NCI-H69 (cell line): Measurements from ENCODE around the gene CAPZA2.
"Not testable (repeated sequence)": the region's sequence is repeated elsewhere in the genome, so short reads cannot be mapped to it uniquely, and the experiment has no call there.

ENCODE experiments used
- DNase-seq: peaks from one replicate; lab custom pipeline; 2025; lab: John Stamatoyannopoulos, UW

CAPZA2 gene

DNA sequence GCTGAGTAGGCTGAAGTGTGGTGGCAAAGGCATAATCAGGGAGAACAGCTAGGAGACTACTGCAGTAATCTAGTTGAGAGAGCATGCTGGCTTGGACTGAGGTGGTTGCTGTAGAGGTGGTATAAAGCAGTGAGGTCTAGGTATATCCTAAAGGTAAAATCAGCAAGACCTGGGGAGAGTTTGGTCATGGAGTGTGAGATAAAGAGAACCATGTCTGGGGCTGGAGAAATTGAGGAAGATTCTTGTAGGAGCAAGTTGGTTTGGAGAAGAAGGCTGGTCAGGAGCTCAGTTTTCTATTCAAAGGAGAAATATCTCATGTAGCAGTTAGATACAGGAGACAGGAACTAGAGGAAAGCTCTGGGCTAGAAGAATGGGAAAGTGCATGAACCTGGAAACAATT lies 58.0 kb downstream of the CAPZA2 start:
- DNase-seq: no peak

DNA sequence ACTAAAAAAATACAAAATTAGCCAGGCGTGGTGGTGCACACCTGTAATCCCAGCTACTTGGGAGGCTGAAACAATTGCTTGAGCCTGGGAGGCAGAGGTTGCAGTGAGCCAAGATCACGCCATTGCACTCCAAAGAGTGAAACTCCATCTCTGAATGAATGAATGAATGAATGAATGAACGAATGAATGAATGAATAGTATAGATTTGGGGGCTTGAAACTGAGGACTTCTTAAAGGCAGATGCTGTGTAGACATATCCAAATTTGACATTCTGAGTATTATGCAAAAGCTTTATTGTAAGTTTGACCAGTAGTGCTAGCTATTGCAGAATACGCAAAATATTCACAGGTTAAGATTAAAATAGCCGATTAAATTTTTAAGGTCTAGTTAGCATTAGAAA lies 60.2 kb downstream of the CAPZA2 start:
- DNase-seq: no peak

DNA sequence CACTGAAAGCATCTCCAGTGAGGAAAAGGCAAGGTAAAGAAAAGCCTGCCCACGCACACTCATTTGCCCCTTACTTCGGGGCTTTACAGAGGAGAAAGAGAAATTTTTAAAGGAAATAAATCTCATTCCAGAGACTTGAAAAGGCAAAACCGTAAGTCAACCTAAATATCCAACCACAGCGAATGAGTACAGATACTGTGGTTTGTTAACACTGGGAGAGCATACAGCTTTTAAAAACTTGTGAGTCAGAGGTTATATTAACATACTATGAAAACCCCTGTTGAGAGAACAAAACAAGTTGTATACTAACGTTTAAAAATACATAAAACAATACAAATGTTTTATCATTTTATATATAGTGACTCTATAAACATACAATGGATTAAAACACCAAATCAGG lies 62.4 kb downstream of the CAPZA2 start:
- DNase-seq: no peak

DNA sequence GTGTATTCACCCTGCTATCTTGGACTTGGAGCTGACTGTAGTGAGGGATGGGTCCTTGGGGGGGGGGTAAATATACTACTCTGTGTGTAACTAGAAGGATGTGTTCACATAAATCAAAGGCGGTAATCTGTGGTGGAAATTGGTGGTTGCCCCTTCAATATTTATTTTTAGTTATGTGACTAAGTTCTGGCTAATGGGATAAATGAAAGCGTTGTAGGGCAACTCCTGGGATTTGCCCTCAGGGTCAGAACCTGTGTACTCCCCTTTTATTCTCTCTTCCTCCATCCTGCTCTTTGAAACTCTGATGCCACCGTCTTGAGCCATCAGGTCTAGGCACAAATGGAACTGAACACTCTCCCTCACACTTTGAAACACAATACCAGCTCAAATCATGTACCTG lies 66.6 kb downstream of the CAPZA2 start:
- peak; percentile 81 for DNase-seq

DNA sequence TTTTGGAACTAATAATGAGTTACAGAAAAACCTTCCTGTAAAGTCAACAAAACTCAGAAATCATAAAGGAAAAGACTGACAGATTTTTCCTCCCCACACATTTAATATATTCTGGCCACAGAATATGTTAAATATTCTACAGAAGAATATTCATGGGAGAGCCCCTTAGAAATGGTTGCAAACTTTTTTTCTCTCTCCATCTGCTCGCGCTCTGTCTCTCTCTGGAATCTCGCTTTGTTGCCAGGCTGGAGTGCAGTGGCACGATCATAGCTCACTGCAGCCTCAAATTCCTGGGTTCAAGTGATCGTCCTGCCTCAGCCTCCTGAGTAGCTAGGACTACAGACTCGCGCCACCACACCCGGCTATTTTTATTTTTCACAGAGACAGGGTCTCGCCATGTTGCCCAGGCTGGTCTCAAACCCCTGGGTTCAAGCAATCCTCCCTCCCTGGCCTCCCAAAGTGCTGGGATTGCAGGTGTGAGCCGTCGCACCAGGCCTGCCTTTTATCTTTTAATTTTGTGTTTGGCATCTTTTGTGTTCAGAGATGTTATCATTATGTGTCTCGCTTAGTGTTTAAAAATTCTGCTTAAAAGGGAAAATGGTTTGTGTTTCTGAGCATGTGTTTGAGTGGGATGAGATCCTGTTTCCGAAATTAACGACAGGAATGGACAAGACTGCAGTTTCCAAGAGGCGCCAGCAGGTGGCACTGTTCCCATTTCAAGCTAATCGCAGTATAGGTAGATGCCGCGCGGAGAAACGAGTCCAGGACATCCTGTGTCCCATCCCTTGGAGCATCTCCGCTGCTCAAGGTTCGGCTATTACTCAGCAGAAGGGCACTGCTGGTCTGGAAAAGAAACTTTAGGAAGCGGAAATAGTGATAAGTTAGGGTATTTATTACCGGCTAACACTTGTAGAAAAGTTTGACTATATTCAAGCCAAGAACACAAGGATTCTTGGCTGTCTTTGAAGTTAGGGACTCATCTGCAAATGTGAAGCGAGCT lies 67.8 kb downstream of the CAPZA2 start:
- DNase-seq: peak; percentile 88

DNA sequence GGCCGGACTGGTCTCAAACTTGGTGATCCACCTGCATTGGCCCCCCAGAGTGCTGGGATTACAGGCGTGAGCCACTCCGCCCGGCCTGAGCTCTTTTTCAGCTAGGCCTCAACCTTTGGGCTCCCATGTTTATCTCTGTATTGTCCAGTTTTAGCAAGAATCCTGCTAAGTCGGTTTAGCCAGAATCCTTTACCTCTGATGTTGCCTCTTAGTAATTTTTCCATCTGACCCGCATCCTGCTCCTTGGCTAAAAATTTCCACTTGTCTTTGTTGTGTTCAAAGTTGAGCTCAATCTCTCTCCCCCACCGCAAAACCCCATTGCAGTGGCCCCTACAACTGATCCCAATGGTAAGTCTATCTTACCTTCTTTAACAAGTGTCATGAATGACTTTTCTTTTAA lies 70.2 kb downstream of the CAPZA2 start:
- no peak for DNase-seq

DNA sequence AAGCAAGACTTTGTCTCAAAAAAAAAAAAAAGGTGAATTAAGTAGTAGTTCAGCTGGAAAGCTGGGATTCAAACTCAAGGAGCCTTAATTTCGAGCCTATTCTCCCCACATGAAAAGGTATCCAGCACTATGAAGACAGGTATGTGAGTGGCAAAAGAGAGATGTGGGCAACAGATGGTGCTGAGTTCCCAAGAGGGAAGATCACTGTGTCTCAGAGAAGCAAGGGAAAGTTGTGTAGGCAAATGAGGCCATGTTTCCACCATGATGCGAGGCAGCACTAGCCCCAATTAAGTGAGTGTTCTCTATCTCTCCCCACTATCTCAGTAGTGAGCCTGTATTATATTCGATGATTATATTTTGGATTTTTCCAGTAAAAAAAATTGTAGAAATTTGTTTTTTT lies 71.1 kb downstream of the CAPZA2 start:
- DNase-seq: peak; percentile 43

DNA sequence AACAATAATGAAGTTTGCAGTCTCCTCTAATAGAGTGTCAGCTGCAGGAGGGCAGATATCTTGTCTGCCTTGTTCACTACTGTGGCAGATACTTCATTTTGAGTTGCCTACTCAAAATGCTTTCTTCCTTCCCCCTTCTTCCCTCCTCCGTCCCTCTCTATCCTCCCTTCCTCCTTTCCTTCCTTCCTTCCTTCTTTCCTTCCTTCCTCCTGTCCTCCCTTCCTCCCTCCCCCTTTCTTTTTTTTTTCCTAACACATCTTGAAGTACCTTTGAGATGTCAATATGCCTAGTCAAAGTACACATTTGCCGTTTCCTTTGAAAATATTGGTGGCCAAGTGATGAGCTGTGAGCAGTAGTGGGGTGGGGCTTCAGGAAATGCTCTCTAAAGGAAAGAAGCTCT lies 72.2 kb downstream of the CAPZA2 start:
- no peak for DNase-seq

DNA sequence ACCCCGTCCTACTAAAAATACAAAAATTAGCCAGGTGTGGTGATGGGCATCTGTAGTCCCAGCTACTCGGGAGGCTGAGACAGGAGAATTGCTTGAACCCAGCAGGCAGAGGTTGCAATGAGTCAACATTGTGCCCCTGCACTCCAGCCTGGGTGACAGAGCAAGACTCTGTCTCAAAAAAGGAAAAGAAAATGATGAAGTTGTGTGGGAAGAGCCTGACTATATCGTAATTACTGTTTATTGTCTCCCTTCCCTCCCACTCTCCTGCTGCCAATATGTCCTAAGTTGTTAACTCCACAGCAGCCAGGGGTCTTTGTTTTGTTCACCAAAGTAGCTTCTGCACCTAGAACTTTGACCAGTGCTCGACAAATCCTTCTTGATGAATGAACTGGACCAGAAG lies 74.5 kb downstream of the CAPZA2 start:
- not testable (repeated sequence) for DNase-seq

DNA sequence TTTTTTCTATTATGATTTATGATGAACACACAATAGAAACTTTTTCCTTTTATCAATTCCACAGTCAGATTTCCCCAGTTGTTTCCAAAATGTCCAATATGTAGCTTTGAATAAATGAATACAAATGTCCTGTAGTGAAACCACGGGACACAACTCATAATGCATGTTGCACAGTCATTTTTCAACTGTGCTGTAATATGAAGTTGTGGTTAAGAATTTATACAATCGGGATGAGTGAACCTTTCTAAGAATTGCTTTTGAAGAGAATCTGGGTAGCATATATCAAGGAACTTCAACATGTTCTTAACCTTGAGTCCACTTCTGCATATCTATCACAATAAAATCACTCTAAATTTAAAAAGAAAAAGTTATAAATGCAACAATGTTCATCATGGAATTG lies 76.3 kb downstream of the CAPZA2 start:
- DNase-seq: no peak

DNA sequence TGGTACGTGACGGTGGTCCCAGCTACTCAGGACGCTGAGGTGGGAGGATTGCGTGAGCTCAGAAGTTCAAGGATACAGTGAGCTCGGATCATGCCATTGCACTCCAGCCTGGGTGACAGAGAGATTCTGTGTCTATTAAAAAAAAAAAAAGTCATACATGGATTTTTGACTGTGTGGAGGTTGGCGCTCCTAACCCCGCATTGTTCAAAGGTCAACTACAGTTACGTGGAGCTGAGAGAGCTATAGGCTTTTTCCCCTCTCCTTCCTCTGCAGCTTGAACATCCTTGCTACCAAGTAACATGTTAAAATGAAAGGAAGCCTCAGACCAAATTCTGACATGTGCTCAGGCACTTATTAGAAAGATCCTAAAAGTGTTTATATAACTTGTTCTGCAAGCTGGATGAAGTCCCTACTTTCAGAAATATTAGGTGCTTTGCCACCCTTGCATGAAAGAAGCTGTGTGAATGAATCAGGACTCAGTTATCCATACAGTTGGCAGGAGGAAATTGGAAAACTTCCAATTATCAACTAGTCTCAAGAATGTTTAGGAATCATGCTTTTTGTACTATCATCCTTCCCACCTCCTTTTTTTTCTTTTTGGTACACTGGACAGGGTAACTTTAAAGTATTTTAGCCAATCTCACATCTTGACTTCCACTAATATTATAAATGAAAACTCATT lies 78.4 kb downstream of the CAPZA2 start:
- no peak for DNase-seq

DNA sequence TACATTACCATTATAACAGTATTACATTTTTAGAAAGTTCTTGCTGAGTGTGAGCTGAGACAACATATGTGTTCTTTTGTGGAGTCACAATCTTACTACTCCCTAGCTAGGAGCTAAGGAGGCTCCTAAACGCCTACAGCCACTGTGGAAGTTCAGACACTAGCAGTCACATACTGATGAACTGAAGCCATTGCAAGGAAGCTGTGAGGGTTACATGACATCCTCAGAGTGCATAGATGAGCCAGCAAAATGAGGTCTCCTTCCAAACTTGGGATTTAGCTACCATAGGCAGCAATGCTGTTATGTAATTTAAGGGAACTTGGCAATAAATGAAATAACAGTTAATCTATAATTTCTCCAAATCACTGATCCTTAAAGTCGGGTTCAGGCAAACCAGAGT lies 80.1 kb downstream of the CAPZA2 start:
- peak; percentile 9 for DNase-seq

DNA sequence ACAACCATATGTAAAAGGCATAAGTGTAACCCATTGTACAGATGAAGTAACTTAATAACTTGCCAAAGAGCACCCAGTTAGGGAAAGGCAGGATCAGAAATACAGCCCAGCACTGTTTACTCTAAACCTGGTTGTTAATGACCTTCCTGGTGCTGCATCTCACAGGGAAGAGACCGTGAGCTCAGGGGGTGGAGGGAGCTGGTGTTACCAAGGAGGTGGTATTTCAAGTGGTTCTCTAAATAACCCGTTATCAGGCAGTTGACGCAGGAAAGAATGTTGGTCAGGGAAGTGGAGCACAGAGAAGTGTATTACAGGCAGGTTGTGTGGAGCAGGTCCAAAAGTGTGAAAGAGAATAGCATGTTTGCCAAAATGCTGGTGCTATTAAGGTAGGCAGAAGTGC lies 86.5 kb downstream of the CAPZA2 start:
- DNase-seq: peak; percentile 65

DNA sequence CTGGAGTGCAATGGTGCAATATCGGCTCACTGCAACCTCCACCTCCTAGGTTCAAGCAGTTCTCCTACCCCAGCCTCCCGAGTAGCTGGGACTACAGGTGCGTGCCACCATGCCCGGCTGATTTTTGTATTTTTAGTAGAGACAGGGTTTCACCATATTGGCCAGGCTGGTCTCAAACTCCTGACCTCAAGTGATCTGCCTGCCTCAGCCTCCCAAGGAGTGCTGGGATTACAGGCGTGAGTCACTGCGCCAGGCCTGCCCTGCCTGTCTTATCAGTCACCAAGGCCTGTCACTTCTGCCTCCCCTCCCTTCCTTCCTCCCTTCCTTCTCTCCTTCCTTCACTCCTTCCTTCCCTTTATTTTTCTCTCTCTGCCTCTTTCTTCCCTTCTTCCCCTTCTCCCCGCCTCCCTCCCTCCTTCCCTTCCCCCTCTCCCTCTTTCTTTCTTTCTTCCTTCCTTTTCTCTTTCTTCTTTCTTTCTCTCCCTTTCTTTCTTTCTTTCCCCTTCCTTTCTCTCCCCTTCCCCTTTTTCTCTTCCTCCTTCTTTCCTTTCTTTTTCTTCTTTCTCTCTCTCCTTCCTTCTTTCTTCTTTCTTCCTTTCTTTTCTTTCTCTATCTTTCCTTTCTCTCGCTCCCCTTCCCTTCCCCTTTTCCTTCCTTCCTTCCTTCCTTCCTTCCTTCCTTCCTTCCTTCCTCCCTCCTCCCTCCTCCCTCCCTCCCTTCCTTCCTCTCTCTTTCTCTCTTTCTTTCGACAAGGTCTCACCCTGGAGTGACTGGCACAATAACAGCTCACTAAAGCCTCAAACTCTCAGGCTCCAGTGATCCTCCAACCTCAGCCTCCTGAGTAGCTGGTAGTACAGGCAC lies 87.8 kb downstream of the CAPZA2 start:
- no peak for DNase-seq

DNA sequence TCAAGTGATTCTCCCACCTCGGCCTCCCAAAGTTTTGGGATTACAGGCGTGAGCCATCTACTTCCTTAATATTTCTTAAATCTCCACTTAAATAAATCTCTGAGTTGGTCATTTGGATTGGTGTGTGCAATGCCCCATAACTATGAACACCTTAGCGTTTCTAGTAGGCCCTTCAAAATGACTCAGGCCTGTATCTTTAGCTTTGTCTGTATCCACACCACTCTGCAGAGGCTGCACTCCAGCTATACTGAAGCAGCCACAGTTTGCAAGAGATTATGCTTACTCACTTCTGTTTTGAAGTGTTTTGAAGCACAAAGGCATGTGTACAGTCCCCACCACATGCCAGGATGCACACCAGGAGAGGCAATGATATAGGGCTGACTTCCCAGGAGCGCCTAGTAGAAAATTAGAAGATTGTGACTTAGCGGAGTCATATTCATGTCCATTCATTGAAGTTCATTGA lies 88.5 kb downstream of the CAPZA2 start:
- DNase-seq: peak; percentile 21

DNA sequence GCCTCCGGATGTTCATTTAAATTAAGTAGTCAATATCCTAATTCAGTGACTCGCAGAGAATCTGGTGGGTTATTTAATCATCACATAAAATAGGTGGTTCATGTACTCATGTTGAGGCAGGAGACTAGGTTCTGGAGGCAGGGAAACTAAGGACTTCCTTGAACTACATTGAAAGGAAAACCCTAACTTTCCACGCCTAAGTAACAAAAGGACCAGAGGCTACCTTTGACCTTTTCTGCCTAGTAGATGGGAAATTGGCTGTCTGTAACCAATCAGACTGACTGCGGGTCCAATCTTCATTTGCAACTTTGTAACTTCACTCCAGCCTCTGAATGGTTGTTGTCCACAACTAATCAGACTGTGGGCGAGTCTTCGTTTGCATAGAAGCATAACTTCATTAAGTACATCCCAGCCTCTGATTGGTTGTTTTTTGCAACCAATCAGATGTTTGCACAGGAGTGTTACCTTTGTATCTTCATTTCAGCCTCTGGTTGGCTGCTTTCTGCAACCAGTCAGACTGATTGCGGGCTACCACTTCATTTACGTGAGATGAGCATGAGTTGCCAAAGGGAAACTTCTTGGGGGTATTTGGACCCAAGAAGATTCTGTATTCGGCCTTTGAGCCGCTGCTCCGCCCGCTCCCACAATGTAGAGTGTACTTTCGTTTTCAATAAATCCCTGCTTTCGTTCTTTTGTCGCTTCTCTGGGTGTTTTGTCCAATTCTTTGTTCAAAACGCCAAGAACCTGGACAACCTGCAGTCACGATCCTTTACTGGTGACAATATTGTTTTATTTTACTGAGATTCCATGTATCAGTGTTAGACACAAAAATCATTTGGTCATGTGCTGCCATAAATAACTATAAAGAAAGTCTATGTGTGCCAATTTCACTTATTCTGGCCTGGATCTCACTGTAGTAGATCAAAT lies 89.2 kb downstream of the CAPZA2 start:
- DNase-seq: peak; percentile 29

DNA sequence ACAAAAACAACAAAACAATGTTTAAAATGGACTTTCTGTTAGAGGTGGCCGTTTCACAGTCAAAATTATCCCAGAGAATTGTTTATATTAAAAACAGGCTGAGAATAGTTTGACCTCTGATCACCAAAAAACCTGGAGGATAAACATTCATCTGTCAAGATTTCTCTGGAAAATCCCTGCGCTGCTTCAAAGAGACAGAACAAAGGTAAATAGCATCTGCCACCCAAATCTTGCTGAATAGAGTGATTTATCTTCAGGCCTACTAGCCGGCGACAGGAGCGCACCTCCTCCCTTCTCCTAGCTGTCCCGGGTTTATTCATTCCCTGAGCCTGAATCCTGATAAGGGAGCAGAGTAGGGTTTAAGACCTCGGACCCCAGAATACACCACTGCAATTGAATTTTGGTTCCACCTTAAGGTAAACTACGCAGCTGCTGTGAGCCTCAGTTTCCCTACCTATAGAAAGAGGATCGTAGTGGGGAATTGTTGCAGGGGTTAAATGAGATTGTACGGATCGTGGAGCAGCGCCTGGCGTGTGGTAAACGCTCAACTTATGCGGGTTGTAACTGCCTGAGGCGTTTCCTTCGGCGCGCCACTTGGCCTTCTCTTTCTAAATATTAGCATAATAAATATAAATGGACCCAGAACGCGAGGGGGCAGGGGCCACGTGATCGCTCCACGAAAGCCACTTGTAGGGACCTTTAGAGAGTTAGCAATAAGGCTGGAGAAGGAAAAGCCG lies 90.4 kb downstream of the CAPZA2 start:
- peak; percentile 92 for DNase-seq

DNA sequence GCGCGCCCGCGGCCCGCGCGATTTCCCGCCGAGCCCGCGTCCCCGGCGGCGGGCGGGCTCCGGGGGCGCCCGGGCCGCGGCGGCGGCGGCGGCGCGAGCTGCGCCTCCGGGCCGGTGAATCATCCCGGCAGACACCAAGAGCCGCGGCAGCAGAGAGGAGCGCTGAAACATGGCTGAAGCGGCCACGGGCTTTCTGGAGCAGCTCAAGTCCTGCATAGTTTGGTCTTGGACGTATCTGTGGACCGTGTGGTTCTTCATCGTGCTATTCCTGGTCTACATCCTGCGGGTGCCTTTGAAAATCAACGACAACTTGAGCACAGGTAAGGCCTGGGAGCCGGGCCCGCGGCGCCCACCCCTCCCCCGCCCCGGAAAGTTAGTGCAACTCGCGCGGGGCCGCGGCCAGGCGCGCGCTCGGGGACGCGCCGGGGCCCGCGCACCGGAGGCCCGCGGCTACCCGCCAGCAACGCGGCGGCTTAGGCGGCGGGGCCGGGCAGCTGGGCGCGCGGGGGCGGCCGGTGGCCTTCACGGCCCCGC lies 91.1 kb downstream of the CAPZA2 start, which contains the start of gene ST7:
TSS of gene ST7 (plus strand) at position 130 of the 534 bp plus-strand sequence. CDS start at position 170, 40 bp downstream.
- peak; percentile 90 for DNase-seq

DNA sequence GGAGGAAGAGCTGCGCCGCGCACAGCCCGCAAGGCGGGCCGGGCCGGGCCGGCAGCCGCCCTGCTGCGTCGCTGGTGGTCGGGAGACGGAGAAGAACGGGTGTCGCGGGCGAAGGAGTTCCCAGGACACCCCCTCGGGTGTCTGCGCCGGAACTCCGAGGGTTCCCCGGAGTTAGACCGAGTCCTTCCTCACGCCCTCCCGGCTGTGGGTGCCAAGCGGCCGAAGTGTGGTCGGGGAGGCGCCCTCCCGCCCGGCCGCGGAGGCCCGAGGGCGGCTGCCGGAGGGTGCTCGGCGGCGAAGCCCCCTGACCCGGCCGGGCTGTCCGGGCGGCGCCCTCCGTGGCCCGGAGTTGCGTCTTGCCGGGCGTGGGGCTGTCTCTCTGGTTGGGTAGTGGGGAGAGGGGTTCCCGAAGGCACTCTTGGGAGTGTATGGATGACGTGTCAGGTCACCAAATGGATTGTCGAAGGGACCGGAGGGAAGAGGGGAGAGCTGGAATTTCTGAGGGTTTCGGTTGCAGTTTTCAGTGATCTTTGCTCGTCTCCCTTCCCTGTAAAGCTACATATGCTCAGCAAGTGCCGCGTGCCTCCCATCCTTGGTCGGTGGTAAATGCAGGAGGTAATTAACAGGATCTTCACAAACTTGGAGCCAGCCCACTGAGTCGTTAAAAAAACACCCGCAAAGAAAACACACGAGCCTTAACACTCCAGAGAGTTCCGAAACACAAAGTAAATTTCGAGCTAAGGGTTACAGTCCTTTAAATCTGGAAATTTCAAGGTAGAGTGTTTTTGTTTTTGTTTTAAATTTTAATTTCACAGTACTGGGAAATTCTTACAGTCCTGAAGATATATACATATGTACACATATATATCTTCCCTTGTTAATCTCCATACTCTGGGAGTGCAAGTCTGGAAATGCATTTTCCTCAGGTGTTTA lies 91.8 kb downstream of the CAPZA2 start:
- DNase-seq: peak; percentile 82
